KMS-11 (cell line): ENCODE data around the gene PROM1.

Experiments
- H2AFZ ChIP-seq: fragments of 200-600 bp; sonication (generic); 2 replicates; pipeline ENCODE4 v1.6.1; 2016; ENCODE audit warnings: antibody characterized with exemption, mixed run types, low read depth
- H3K27ac ChIP-seq: fragments of 200-600 bp; sonication (generic); 2 replicates; pipeline ENCODE4 v1.6.1; 2016; ENCODE audit warnings: mild to moderate bottlenecking, mixed run types
- H3K27me3 ChIP-seq: fragments of 200-600 bp; sonication (generic); 2 replicates; pipeline ENCODE4 v1.6.1; 2017; ENCODE audit warnings: mild to moderate bottlenecking, low read depth, mixed run types, moderate library complexity; ENCODE audit not compliant: insufficient read depth
- H3K36me3 ChIP-seq: fragments of 200-600 bp; sonication (generic); 2 replicates; pipeline ENCODE4 v1.6.1; 2017; ENCODE audit warnings: mild to moderate bottlenecking, mixed run types; ENCODE audit not compliant: insufficient read depth
- H3K4me1 ChIP-seq: fragments of 200-600 bp; sonication (generic); 2 replicates; pipeline ENCODE4 v1.6.1; 2016; ENCODE audit warnings: mild to moderate bottlenecking, low read depth, mixed run types; ENCODE audit not compliant: poor library complexity, severe bottlenecking
- H3K4me2 ChIP-seq: fragments of 200-600 bp; sonication (generic); 2 replicates; pipeline ENCODE4 v1.7.0; 2016; ENCODE audit warnings: mild to moderate bottlenecking, mixed run types
- H3K4me3 ChIP-seq: fragments of 200-600 bp; sonication (generic); IDR thresholded peaks from 2 replicates; pipeline ENCODE4 v1.6.1; 2017; ENCODE audit warnings: low read depth, low read length, mixed read lengths; ENCODE audit not compliant: insufficient read depth
- H3K79me2 ChIP-seq: fragments of 200-600 bp; sonication (generic); 2 replicates; pipeline ENCODE4 v1.6.1; 2016; ENCODE audit warnings: low read depth, mixed run types; ENCODE audit not compliant: insufficient read depth
- H3K9ac ChIP-seq: fragments of 200-600 bp; sonication (generic); 2 replicates; pipeline ENCODE4 v1.6.1; 2016; ENCODE audit warnings: mild to moderate bottlenecking, mixed run types
- H4K20me1 ChIP-seq: fragments of 200-600 bp; sonication (generic); 2 replicates; pipeline ENCODE4 v1.6.1; 2016; ENCODE audit warnings: mild to moderate bottlenecking, mixed run types; ENCODE audit not compliant: insufficient read depth
- CTCF ChIP-seq: fragments of 200-600 bp; sonication (generic); conservative IDR thresholded peaks from 2 replicates; pipeline ENCODE4 v1.6.1; 2017; ENCODE audit warnings: low read depth, mild to moderate bottlenecking, antibody characterized with exemption, low read length, moderate library complexity, mixed read lengths

Gene PROM1

DNA sequence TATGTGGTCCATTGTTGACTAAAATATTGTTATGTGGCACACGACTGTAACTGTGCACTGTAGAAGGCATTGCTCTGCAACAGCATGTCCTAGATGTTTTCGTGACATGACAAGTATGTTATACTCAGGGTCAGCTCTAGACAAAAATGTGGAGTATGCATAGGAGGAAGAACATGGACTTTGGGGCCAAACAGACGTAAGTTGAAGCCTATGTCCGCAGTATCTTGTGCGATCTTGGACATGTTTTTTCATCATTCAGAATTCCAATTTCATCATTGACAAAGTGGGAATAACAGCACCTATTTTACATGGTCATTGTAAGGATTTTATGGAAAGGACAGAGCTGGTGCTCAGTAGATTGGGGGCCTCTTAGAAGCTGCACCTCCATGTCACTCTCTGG, 27.7 kb upstream of the PROM1 start:
- Histone ChIP-seq H3K4me3 (no peak overlapping the region), H3K9ac (no peak overlapping the region), H3K4me2 (no peak overlapping the region), H3K79me2 (no peaks in the 10 kb centered on the region), H3K27ac (no peak overlapping the region), H2AFZ (no peak overlapping the region), H4K20me1 (no peaks in the 10 kb centered on the region), H3K36me3 (no peaks in the 10 kb centered on the region), H3K27me3 (no peaks in the 10 kb centered on the region), H3K4me1 (no peaks in the 10 kb centered on the region)
- no peak for TF ChIP-seq CTCF

- TF ChIP-seq CTCF, result no peak
- H3K27me3 ChIP-seq, result no peaks in the 10 kb centered on the region
- H3K4me2 ChIP-seq, result no peak overlapping the region
- no peaks in the 10 kb centered on the region for H4K20me1 ChIP-seq
- no peaks in the 10 kb centered on the region for H3K79me2 ChIP-seq
- H3K4me1 ChIP-seq, result no peaks in the 10 kb centered on the region
- no peak overlapping the region for H3K9ac ChIP-seq
- no peak overlapping the region for H3K4me3 ChIP-seq
- no peak overlapping the region for H3K27ac ChIP-seq
- H2AFZ ChIP-seq, result no peak overlapping the region
- no peaks in the 10 kb centered on the region for H3K36me3 ChIP-seq
These were observed 27.0 kb upstream of the PROM1 start for GRCh38 chr4:16110661-16111290.

DNA sequence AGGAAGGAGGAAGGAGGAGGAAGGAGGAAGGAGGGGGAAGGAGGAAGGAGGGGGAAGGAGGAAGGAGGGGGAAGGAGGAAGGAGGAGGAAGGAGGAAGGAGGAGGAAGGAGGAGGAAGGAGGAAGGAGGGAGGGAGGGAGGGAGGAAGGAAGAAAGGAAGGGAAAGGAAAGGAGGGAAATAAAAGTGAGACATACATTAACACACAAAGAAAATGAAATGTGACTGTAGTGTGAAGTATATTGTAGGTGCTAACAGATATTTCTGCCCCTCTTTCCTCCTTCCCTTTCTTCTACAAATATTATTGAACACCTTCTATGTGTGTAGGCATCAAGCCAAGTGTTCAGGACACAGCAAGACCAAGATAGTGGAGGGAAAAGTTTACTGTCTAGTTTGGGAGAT, 26.4 kb upstream of the PROM1 start:
- Histone ChIP-seq H3K36me3 (no peaks in the 10 kb centered on the region), H3K27ac (no peak overlapping the region), H3K4me1 (no peaks in the 10 kb centered on the region), H3K9ac (no peak overlapping the region), H3K4me2 (no peak overlapping the region), H2AFZ (no peak overlapping the region), H3K27me3 (no peaks in the 10 kb centered on the region), H3K4me3 (no peak overlapping the region), H4K20me1 (no peaks in the 10 kb centered on the region), H3K79me2 (no peaks in the 10 kb centered on the region)
- TF ChIP-seq CTCF, result no peak

DNA sequence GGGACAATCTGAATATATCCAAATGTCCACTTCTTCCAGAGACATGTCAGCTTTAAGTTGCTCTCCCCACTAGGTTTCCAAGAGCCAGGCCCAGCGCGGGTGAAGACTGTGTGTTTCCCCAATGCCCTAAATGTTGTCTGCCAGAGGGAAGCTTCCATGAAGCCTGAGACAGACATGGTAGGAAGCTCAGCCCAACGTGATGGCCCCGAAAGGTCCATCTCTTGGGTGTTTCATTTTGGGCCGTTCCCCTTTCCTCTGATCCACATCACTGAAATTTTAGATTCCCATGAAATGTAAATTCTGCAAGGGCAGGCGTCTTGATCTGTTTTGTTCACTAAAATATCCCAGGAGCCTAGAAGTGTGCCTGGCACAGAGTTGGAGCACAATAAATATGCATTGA, 25.4 kb upstream of the PROM1 start:
- no peak overlapping the region for H3K27ac ChIP-seq
- H2AFZ ChIP-seq, result no peak overlapping the region
- H3K4me2 ChIP-seq, result no peak overlapping the region
- no peaks in the 10 kb centered on the region for H3K27me3 ChIP-seq
- TF ChIP-seq CTCF, result no peak
- no peaks in the 10 kb centered on the region for H4K20me1 ChIP-seq
- no peaks in the 10 kb centered on the region for H3K79me2 ChIP-seq
- no peaks in the 10 kb centered on the region for H3K4me1 ChIP-seq
- H3K36me3 ChIP-seq, result no peaks in the 10 kb centered on the region
- no peak overlapping the region for H3K9ac ChIP-seq
- no peak overlapping the region for H3K4me3 ChIP-seq
